Tongue (tissue), 2 donors: ENCODE measurements around the gene HMGCS1. TPM values are rescaled to one million over a fixed set of nuclear protein-coding genes. Genes with fewer than 3 reads are reported as not detected.
A peak's percentile ranks its signal among the peaks of the same experiment; 100 is the strongest.
"Not testable (repeated sequence)": the region's sequence is repeated elsewhere in the genome, so short reads cannot be mapped to it uniquely, and the experiment has no call there.

Experiments used
- DNase-seq: peaks from one replicate; pipeline ENCODE4 v3.0.0-alpha.2; 2015
- total RNA-seq: library from RNA; depleted of rRNA; stranded (reverse); fragments of >200 nt; gene quantifications from one replicate; pipeline ENCODE4 v1.2.3, GENCODE V29; 2014

Gene HMGCS1
- total RNA-seq, 1 donor from 2014 or later: 111 TPM

DNA sequence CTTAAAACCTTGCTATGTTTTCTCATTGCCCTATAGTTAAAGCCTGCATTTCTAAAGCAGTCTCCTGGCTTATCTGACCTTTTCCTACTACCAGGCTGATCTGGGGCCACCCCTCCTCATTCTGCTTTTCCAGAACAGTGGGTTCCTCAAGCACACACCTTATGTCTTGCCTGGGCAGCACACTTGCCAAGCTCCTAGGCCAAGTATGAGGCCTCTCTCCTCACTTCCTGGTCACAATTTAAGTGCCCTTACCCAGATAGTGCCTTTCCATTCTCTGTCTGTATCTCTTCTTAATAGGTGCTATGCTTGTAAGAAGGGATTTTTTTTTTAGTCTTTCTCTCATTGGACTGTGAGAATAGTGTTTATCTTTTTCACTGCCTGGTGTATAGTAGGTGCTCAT lies 39.7 kb downstream of the HMGCS1 start:
- DNase-seq: no peak

DNA sequence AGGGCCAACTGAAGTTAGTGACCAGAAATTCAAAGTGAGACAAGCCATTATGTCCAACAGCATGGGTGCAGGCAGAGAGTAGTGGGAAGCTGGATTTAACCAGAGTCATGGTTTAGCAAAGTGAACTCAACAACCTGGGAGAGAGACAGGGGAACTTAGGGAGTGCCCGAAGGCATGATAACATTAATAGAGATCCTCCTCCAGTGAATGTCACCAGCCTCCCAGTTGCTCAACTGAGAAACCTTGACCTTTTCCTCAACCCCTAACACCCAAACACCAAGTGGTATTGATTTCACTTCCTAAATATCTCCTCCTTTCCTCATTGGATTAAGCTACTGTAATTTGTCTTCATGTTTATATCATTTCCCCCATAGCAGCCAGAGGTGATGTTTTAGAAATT lies 42.6 kb downstream of the HMGCS1 start:
- DNase-seq: no peak

DNA sequence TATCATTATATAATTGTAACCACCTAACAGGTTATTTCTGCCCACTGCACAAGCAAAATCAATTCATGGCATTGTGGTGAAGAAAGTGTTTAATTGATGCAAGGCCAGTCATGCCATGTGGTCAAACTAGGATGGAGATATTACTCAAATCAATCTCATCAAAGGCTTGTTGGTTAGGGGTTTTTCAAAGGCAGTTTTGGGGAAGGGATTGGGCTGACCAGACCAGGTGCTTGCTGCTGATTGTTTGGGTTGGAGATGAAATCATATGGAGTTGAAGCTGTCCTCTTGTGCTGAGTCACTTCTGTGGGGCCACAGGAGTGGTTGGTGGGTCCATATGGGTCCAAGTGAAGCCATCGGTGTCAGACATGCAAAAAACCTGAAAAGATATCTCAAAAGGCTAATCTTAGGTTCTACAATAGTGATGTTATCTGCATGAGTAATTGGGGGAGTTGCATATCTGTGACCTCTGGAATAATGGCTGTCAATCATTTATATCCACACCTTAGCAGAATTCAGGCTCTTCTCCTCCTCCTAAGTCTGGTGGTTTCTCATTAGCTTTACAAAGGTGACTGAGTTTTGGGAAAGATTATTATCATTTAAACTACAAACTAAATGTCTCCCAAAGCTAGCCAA lies 44.9 kb downstream of the HMGCS1 start:
- DNase-seq: no peak

DNA sequence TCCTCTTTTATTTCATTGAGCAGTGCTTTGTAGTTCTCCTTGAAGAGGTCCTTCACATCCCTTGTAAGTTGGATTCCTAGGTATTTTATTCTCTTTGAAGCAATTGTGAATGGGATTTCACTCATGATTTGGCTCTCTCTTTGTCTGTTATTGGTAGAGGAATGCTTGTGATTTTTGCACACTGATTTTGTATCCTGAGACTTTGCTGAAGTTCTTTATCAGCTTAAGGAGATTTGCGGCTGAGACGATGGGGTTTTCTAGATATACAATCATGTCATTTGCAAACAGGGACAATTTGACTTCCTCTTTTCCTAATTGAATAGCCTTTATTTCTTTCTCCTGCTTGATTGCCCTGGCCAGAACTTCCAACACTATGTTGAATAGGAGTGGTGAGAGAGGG lies 50.9 kb downstream of the HMGCS1 start:
- DNase-seq: not testable (repeated sequence)

DNA sequence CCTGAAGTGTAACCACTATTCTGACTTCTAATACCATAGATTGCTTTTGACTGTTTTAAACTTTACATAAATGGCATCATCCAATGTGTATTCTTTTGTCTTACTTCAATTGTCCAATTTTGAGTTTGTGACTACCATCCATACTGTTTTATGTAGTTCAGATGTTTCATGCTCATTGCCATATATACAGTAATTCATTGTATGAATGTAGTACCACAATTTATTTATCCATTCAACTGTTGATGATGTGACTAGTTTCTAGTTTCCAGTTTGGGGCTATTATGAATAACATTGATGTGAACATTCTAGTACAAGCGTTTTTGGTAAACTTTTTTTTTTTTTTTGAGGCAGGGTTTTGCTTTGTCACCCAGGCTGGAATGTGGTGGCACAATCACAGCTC lies 55.1 kb downstream of the HMGCS1 start:
- no peak for DNase-seq

DNA sequence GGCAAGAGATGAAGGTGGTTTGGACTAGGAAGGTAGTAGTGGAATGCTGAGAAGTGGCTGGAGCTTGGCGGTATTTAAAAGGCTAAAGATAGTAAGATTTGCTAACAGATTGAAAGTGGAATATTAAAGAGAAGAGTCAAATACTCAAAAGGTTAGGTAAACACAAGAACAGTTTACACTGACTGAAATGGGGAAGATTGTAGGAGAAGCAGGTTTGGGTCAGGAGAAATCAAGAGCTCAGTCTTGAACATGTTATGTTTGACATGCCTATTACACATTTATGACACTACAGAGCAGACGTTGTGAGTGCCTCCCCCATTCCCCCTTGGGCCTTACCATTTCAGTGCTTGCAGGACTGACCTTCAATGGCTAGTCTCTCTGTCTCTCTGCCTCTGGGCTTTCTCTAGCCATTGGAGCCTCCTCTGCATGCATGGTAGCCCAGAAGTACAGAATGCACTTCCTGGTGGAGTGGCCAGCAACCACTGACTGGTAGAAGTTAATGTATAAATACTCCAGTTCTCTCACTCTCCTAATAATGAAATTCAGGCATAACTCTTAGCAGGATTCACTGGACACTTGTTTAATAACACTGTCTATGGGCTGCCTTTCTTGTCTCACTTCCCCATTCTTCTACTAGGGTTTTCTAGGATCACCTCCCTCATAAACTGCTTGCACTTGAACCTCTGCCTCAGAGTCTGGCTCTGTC lies 56.8 kb downstream of the HMGCS1 start:
- DNase-seq: no peak

DNA sequence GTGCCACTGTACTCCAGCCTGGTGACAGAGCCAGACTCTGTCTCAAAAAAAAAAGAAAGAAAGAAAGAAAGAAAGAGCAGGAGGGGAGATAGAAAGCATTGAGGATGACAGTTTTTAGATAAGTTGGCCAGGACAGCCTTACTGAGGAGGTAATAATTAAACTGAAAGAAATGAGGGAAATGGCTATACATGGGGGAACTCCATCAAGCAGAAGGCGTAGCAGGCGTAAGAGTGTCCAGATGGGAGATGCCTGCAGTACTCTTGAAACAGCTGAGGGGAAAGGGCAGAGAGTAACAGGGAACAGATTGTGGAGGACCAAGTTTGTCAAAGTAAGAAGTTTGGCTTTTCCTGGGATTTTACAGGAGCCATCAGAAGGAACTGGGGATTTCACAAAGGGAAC lies 57.5 kb downstream of the HMGCS1 start:
- no peak for DNase-seq

DNA sequence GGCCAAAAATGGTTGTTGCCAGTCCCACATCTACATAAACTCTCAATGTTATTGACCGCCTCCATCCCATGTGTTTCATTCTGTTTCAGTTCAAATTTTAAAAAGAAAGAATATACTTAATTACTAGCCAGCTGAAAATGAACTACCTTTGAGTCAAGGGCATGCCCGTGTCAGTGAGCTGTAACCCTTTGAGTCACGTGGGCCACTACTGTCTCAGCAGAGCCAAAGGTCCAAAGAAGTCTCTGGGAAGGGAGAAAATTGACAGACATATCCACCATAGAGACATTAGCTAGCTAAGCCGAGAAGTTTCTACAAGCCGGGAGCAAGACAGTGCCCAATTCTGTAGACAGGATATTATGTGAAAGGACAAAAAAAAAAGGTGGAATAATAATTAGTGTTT lies 61.5 kb downstream of the HMGCS1 start:
- DNase-seq: no peak

DNA sequence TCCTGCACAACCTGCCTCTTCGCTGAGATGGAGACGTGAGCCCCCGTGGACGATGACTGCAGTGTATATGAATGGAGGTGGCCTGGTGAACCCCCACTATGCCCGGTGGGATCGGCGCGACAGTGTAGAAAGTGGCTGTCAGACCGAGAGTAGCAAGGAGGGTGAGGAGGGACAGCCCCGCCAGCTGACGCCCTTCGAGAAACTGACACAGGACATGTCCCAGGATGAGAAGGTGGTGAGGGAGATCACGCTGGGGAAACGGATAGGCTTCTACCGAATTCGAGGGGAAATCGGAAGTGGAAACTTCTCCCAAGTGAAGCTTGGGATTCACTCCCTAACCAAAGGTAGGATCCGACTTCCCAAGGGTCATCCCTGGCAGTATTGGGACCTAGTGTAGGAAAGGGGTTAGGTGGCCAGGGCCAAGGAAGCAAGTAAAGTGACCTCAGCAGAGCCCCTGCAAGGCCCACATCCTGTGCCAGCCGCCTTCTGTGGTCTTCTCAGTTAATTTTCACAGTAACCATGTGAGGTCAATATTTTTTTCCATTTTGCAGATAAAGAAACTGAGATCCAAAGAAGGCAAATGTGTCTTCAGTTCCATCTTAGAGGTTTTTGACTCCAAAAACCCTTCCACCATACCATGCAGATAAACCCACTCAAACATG lies 67.4 kb downstream of the HMGCS1 start:
- no peak for DNase-seq

DNA sequence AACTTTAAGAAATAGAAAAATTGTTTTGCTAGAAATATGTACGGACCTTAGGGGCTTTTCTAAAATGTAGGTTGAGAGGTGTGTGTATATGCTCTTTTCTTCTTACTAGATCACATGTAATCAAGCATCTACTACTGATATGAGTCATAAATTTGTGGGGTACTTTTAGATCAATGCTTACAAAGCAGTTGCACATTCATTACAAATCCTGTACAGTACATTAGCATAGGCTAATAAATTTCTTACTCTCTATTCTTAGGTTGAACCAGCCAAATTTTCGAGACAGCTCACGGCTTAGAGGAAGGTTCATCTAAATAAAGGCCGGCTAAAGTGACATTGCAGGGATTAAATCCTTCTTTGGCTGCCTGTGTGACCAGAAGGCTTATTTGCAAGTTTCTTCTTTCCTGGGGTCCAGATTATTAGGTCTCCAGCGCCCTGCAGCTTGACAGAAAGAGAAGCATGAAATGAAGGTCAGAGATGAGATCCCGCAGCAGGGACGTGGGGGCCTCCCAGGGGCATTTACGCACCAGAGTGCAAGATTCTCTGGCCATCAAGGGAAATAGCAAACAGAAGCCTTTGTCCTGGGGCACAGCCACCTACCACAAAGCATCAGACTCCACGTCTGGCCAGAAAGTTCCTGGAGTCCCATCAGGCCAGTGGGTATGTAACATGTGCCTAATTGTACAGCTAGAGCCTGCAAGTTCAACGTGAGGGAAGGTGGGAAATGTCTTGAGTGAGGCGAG lies 68.2 kb downstream of the HMGCS1 start:
- DNase-seq: no peak

DNA sequence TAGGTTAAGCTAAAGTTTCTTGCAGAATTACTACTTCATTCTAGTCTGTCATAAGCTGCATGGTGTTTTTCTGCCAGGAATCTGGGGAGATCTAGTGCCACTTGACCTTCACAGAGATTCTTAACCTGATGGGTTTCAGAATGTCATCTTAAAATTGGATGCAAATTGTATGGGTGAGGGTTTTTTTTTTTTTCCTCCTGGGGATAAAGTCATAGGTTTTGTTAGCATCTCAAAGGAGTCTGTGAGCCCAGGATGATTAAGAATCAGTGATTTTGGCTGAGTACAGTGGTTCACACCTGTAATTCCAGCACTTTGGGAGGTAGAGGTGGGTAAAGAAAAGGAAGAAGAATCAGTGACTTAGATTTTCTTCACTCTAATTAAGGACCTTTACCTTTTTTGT lies 69.9 kb downstream of the HMGCS1 start:
- DNase-seq: no peak

DNA sequence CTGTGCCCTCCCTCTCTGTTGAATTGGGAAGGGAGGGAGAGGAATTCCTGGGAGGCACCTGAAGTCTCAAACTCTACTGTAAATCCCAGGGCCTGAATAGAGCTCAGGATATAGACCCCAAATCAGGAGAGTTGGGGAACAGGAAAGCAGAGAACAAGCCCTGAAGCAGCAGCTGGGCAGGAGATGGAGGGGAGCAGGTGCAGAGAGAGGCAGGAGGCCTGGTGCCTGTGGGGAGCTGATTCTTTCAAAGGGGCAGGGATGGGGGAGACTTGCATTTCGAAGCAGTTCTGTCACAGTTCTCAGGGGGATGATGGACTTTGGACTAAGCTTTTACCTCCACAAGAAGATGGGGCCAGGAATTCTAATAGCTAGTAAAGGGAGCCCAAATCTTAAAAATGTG lies 71.0 kb downstream of the HMGCS1 start:
- DNase-seq: peak; percentile 17

Other genes starting within 250 kb of the HMGCS1 start
- 42.1 TPM for gene ZNF131, start 192.5 kb downstream of the HMGCS1 start, total RNA-seq
- gene NIM1K, start 121.2 kb downstream of the HMGCS1 start, total RNA-seq: 1.0 TPM
- gene CCL28, start 99.0 kb upstream of the HMGCS1 start, total RNA-seq: 13.0 TPM
- gene TMEM267, start 170.5 kb upstream of the HMGCS1 start, total RNA-seq: 12.2 TPM
- 4.4 TPM for gene C5orf34, start 201.7 kb upstream of the HMGCS1 start, total RNA-seq
- gene PAIP1, start 243.7 kb upstream of the HMGCS1 start, total RNA-seq: 96.4 TPM